Activated naive CD4-positive, alpha-beta T cell treated with anti-CD3 and anti-CD28 coated beads, Interleukin-2, amount 50 U/mL, for 16 hours (primary cell): ENCODE results near the gene CTSZ.
"Not testable (repeated sequence)": the region's sequence is repeated elsewhere in the genome, so short reads cannot be mapped to it uniquely, and the experiment has no call there.

ENCODE experiments used
- DNase-seq: peaks from one replicate; pipeline ENCODE4 v3.0.0-alpha.2; 2020

CTSZ gene

GRCh38 chr20:58975353-58975752, 31.7 kb downstream of the CTSZ start:
- no peak for DNase-seq

DNA sequence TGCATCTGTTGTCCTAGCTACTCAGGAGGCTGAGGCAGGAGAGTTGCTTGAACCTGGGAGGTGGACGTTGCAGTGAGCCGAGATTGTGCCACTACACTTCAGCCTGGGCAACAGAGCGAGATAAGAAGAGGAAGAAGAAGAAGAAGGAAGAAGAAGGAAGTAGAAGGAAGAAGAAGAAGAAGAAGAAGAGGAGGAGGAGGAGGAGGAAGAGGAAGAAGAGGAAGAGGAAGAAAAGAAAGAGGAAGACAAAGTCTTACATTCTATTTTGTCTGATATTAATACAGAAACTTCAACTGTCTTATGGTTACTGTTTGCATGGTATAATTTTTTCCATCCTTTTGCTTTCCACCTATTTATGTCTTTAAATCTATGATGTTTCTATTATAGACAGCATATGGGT, 33.2 kb downstream of the CTSZ start:
- no peak for DNase-seq

GRCh38 chr20:58973179-58973578, 33.9 kb downstream of the CTSZ start:
- DNase-seq, result no peak

- no peak for DNase-seq
Measured at GRCh38 chr20:58971429-58971828, 35.6 kb downstream of the CTSZ start.

DNA sequence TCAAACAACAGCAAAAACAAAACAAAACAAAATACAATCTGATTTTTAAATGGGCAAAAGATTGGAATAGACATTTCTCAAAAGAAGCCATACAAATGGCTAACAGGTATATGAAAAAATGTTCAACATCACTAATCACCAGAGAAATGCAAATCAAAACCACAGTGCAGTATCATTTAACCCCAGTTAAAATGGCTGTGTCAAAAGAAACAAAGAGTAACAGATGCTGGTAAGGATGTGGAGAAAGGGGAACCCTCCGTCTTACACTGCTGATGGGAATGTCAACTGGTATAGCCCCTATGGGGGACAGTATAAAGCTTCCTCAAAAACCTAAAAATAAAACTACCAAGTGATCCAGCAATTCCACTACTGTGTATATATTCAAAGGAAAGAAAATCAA, 36.9 kb downstream of the CTSZ start:
- no peak for DNase-seq

DNA sequence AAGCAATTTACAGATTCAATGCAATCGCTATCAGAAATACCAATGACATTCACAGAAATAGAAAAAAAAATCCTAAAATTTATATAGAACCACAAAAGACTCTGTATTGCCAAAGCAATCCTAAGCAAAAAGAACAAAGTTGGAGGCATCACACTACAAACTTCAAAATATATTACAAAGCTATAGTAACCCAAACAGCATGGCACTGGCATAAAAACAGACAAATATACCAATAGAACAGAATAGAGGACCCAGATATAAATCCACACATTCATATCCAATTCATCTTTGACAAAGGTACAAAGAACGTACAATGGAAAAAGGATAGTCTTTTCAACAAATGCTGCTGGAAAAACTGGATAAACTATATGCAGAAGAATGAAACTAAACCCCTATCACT, 37.6 kb downstream of the CTSZ start:
- no peak for DNase-seq

- no peak for DNase-seq
Measured at GRCh38 chr20:58967652-58968429, 39.2 kb downstream of the CTSZ start.

GRCh38 chr20:58965270-58966064, 41.6 kb downstream of the CTSZ start:
- no peak for DNase-seq

DNA sequence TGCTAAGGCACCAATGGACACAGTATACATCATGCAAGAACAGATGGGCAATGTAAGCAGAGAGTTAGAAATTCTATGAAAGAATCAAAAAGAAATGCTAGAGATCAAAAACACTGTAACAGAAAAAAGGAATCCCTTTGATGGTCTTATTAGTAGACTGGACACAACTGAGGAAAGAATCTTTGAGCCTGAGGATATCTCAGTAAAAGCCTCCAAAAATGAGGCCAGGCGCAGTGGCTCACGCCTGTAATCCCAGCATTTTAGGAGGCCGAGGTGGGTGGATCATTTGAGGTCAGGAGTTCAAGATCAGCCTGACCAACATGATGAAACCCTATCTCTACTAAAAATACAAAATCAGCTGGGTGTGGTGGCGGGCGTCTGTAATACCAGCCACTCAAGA, 43.1 kb downstream of the CTSZ start:
- not testable (repeated sequence) for DNase-seq

DNA sequence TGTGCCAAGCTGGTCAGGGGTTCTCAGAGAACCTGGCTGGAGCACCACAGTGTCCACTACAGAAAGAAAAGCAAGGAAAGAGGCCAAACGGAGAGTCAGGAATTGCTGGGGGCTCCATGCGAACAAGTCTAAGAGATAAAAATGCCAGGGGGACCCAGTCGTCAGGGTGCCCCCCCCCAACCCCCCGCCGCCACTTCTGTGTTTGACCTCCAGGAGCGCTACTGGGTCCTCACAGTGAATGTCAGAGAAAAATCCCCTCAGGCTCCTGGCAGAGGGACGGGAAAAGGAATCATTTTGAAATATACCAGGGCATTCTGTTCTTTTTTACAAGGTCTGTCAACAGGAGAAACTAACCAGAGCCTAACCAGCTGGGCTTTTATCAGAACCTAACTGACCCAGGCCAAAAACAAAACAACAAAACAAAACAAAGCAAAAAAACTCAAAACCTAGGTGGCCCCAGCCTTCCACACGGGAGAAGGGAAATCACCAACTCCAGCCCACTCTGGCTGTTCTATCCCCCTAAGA, 43.9 kb downstream of the CTSZ start:
- DNase-seq, result no peak

DNA sequence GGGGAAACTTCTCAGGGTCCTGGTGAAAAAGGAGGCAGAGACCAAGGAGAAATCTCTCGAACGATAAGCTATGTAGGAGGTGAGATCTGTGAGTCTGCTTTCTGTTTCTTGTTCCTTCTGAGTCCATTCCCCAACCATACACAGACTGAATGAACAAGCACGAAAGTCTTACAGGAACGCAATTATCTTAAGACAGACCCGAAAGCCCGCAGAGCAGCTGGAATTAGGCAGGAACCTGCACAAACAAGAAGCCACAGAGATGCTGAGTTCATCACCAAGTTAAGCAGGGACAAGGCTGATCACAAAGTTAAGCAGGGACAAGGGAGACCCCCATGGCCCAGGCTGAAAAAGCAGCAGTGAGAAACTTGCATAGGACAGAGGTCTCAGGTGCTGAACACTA, 47.4 kb downstream of the CTSZ start:
- no peak for DNase-seq

DNA sequence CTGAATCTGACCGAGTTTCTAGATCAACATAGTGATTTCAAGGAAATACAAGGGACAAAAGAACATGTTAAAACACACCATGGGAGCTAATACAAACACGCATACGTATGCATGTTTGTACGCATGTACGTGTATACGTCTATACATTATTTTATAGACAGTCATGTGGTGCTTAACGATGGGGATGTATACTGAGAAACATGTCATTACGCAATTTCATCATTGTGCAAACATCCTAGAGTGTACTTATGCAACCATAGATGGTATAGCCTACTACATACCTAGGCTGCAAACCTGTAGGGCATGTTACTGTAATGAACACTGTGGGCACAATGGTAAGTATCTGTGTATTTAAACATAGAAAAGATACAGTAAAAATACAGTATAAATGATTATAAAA, 51.0 kb downstream of the CTSZ start:
- no peak for DNase-seq

DNA sequence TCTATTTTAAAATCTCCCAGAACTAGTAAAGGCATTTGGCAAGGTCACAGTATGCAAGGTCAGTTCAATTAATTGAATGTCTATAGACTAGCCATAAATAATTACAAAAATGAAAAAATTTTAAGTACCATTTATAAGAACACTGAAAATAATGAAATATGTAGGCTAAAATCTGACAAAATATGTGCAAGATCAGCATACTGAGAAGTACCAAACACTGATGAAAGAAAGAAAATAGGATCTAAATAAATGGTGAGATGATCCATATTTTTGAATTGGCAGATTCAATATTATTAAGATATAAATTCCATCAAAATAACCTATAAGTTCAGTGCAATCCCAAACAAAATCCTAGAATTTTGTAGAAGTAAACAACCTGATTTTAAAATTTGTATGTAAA, 54.0 kb downstream of the CTSZ start:
- no peak for DNase-seq

DNA sequence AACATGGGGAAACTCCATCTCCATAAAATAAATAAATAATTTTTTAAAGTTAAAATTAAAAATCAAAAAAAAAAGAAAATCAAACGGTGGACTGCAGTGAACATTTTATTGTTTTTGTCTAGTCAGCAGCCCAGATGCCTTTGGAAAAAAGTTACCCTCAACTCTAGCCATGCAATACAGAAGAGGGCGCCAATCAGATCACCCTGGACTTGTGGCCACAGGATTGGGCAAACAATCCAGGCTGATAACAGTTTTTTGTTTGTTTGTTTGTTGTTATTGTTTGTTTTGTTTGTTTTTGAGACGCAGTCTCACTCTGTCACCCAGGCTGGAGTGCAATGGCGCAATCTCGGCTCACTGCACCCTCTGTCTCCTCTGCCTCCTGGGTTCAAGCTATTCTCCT, 56.5 kb downstream of the CTSZ start:
- DNase-seq, result no peak

DNA sequence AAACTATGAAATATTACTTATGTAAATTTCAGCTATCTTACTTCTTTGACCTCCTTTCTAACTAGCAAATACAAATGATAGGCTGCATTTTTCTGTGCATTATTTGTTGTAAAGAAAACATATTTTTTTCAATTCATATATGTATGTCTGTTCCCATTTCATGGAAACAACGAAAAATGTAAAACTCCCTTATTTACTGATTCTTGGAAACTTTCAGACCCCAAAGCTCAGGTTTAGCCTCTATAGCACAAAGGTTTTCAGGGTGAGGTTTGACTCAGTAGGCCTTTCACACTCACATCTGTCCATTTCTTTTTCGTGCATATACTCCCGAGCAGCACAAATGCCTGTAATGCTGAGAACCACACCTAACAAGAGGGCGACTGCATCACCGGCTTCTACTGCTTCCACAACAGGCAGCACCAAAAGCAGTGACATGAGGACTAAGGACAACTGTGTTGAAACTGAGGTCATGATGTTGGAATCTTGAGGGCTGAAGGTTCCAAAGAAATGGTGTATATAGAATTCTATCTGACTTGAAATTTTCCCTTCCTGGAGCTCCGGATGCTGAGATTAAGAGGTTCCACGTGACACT, 59.2 kb downstream of the CTSZ start:
- DNase-seq, result not testable (repeated sequence)

DNA sequence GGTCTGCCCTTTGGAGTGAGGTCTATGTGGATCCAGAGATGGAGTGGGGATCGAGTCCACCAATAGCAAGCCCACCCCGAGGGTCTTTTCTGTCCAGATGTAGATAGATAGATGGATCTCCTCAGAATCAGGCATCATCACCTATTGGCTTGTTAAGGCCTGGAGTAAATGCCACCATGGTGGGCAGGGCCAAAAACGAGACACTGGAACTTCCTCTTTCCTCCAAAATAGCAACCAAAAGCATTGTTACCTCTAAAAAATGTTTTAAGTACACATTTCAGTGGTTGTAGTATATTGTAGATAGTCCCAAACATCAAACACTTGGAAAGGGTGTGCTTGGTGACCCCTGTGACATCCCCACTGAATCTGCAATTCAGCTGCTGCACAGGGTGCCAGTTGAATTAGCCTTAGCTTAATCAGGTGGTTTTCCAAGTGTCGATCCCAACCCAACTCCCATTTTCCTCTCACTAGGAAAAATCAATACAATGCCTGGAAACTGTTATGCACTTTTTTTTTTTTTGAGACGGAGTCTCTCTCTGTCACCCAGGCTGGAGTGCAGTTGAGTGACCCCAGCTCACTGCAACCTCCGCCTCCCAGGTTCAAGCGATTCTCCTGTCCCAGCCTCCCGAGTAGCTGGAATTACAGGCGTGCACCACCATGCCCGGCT, 61.0 kb downstream of the CTSZ start:
- DNase-seq, result no peak
